LNCaP clone FGC (cell line): Measurements from ENCODE around the gene USP6NL.

Experiments
- DNase-seq: peaks from one replicate; pipeline ENCODE4 v3.0.0-alpha.2; 2011; ENCODE audit warnings: low read depth
- H3K4me3 ChIP-seq: 2 replicates; pipeline ENCODE4 v1.5.1; 2011; ENCODE audit warnings: mild to moderate bottlenecking, low read depth, low read length, control low read depth
- TF ChIP-seq, protein P1 (sequence below): IDR thresholded peaks from 2 replicates; pipeline ENCODE4 v1.5.1; 2012; ENCODE audit warnings: mild to moderate bottlenecking; ENCODE audit not compliant: control insufficient read depth, insufficient read depth; ENCODE audit errors: extremely low read depth

The USP6NL gene

GRCh38 chr10:11430421-11431215, 180.8 kb downstream of the USP6NL start:
- TF ChIP-seq, protein P1, sequence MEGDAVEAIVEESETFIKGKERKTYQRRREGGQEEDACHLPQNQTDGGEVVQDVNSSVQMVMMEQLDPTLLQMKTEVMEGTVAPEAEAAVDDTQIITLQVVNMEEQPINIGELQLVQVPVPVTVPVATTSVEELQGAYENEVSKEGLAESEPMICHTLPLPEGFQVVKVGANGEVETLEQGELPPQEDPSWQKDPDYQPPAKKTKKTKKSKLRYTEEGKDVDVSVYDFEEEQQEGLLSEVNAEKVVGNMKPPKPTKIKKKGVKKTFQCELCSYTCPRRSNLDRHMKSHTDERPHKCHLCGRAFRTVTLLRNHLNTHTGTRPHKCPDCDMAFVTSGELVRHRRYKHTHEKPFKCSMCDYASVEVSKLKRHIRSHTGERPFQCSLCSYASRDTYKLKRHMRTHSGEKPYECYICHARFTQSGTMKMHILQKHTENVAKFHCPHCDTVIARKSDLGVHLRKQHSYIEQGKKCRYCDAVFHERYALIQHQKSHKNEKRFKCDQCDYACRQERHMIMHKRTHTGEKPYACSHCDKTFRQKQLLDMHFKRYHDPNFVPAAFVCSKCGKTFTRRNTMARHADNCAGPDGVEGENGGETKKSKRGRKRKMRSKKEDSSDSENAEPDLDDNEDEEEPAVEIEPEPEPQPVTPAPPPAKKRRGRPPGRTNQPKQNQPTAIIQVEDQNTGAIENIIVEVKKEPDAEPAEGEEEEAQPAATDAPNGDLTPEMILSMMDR: no peak
- DNase-seq: peak; percentile 72

DNA sequence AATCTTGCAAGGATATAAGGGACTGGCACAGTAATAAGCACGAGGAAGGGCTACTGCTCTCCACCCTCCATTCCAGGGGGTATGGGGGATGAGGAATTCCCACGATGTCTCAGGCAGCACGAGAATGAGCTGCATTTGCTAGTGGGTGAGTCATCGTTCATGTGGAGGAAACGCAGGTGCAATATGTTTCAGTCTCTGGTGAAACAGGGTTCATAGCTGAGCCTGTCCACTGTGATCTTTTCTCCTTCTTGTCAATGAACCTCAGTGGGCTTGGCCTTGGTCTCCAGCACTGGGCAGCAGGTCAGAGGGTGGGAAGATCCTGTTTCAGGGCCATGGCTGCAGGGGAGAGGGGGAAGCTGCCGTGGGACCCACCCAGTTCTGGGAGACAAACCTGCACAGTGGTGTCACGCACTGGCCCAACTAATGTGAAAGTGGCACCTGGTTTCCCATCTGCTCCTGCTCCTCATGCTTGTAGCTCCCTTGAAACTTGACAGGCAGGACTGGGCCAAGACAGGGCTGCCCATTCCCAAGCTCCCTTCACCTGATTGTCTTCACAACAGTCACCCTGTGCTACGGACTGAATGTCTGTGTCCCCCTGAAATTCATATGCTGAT, 181.9 kb downstream of the USP6NL start:
- no peak overlapping the region for H3K4me3 ChIP-seq
- TF ChIP-seq, protein P1: no peak
- no peak for DNase-seq

More at GRCh38 chr10:11430421-11431215, 180.8 kb downstream of the USP6NL start:
- H3K4me3 ChIP-seq: no peak overlapping the region

DNA sequence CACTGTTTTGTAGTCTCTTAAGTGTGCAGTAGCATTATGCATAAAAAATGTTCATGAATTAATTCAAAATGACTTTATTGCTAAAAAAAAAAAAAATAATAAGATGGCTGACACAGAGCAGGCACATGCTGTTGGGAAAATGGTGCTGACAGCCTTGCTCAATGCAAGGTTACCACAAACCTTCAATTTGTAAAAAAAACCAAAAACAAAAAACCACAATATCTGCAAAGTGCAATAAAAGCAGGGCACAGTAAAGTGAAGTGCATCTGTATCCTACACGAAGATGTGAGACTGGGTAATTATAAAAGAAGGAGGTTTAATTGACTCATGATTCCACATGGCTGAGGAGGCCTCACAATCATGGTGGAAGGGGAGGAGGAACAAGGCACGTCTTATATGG, 185.8 kb downstream of the USP6NL start:
- TF ChIP-seq, protein P1: no peak

DNA sequence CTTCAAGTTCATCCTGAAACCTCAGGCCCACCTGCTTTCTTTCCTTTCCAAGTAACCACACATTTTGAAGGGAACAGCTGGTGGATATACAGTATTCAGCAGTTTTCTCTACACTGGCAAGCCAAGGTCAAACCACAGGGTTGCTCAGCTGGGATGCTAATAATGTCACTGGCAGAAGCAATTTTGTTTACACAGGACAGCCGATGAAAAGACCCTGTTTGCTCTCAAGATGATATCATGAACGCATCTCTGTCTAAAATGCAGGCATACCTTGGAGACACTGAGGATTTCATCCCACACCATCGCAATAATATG, 186.2 kb downstream of the USP6NL start:
- no peak overlapping the region for H3K4me3 ChIP-seq
- TF ChIP-seq, protein P1: no peak
- no peak for DNase-seq

More for the DNA sequence above, 185.8 kb downstream of the USP6NL start:
- no peak overlapping the region for H3K4me3 ChIP-seq
- no peak for DNase-seq

DNA sequence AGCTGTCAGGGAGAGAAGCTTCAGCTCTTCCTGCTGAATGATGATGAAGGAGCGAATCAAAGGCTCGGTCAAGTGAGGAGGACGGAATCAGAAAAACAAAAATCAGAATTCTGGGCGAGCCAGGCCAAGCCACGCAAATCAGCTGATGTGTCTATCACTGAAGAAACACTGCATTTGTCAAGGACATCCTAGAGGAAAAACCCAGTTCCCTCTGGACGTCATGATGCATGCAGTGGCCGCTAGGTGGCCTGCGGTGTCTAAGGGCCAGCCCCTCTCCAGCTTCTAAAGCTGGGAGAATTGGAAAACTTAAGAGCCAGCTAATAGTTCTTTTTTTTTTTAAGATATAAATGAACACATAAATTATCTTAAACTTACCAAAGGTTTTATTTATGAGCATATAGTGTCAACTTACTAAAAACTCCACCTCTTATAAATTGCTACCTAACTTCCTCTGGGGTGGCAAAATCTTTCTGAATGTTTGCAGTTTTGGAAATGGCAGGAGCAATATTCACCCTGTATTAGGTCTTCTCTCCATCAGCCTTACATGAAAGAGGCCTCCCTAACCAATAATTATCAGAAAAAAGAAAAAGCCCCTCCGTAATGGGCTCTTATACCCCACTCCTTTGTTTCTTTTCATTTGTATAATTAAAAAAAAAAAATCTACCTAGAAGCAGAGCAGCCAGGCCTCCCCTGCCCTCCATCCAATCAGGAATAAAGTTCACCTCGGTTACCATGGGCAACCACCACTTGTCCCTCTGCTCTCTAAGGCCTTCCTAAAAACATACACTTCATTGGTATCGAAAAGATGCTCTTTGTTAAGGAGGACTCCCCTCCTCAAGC, 186.8 kb downstream of the USP6NL start:
- peak; percentile 11 for DNase-seq
- TF ChIP-seq, protein P1: peak; percentile 91
- no peak overlapping the region for H3K4me3 ChIP-seq

DNA sequence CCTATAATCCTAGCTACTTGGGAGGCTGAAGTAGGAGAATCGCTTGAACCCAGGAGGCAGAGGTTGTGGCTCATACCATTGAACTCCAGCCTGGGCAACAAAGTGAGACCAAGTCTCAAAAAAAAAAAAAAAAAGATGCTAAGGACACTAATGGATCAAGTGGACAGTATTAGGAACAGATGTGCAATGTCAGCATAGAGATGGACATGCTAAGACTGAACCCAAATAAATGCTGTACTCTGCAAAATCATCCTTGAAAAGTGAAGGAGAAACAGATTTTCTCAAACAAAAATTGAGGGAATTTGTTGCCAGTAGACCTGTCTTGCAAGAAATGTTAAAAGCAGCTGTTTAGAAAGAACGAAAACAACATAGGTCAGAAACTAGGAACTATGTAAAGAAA, 194.5 kb downstream of the USP6NL start:
- H3K4me3 ChIP-seq: no peak overlapping the region
- no peak for DNase-seq
- TF ChIP-seq, protein P1: no peak
